ENCODE results near the gene CDK5R1.
A peak's percentile ranks its signal among the peaks of the same experiment; 100 is the strongest.

The CDK5R1 gene

GRCh38 chr17:32445497-32445896 lies 41.3 kb upstream of the CDK5R1 start:
- Histone ChIP-seq H3K4me1 (ENCODE audit: insufficient read depth, low read length, poor library complexity, severe bottlenecking) (peaks cover 42% of the 10 kb centered on the region), H3K79me2 (ENCODE audit: insufficient read depth, low read length) (peaks cover 57% of the 10 kb centered on the region)

GRCh38 chr17:32445971-32446370 lies 40.8 kb upstream of the CDK5R1 start:
- no peak overlapping the region for H2AFZ ChIP-seq (ENCODE audit: low read length)
- peaks cover 4% of the 10 kb centered on the region for H3K27me3 ChIP-seq (ENCODE audit: insufficient read depth, low read length, poor library complexity, severe bottlenecking)
- no peak for TF ChIP-seq EZH2phosphoT487 (IDR thresholded peaks at IDR 0.05; ENCODE audit: borderline replicate concordance)
- TF ChIP-seq, protein P1, sequence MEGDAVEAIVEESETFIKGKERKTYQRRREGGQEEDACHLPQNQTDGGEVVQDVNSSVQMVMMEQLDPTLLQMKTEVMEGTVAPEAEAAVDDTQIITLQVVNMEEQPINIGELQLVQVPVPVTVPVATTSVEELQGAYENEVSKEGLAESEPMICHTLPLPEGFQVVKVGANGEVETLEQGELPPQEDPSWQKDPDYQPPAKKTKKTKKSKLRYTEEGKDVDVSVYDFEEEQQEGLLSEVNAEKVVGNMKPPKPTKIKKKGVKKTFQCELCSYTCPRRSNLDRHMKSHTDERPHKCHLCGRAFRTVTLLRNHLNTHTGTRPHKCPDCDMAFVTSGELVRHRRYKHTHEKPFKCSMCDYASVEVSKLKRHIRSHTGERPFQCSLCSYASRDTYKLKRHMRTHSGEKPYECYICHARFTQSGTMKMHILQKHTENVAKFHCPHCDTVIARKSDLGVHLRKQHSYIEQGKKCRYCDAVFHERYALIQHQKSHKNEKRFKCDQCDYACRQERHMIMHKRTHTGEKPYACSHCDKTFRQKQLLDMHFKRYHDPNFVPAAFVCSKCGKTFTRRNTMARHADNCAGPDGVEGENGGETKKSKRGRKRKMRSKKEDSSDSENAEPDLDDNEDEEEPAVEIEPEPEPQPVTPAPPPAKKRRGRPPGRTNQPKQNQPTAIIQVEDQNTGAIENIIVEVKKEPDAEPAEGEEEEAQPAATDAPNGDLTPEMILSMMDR (conservative IDR thresholded peaks at IDR 0.05; ENCODE audit: low read length), result no peak
- peaks cover 20% of the 10 kb centered on the region for H3K36me3 ChIP-seq (ENCODE audit: insufficient read depth, low read length)
- peak overlapping the region; percentile 95 for H3K4me3 ChIP-seq (ENCODE audit: low read length, poor library complexity, severe bottlenecking)
- H3K79me2 ChIP-seq (ENCODE audit: insufficient read depth, low read length), result peaks cover 62% of the 10 kb centered on the region
- no peaks in the 10 kb centered on the region for H3F3A ChIP-seq (ENCODE audit: low read depth)
- H3K9ac ChIP-seq (ENCODE audit: low read depth, low read length, poor library complexity, severe bottlenecking), result peak overlapping the region; percentile 96
- H3K4me1 ChIP-seq (ENCODE audit: insufficient read depth, low read length, poor library complexity, severe bottlenecking), result peaks cover 45% of the 10 kb centered on the region
- peaks cover 45% of the 10 kb centered on the region for H4K20me1 ChIP-seq (ENCODE audit: insufficient read depth, low read length, poor library complexity, severe bottlenecking)
- no peaks in the 10 kb centered on the region for H3K9me3 ChIP-seq (ENCODE audit: insufficient read depth, low read depth, low read length)
- peak overlapping the region; percentile 80 for H3K4me2 ChIP-seq (ENCODE audit: low read depth, low read length, poor library complexity, severe bottlenecking)
- no peaks in the 10 kb centered on the region for H3K9me2 ChIP-seq (replicated peaks; ENCODE audit: low read depth, low read length)

More at GRCh38 chr17:32445497-32445896, 41.3 kb upstream of the CDK5R1 start:
- Histone ChIP-seq H3K4me3 (ENCODE audit: low read length, poor library complexity, severe bottlenecking) (peak overlapping the region; percentile 95), H3K9me3 (ENCODE audit: insufficient read depth, low read depth, low read length) (no peaks in the 10 kb centered on the region), H4K20me1 (ENCODE audit: insufficient read depth, low read length, poor library complexity, severe bottlenecking) (peaks cover 42% of the 10 kb centered on the region), H3K4me2 (ENCODE audit: low read depth, low read length, poor library complexity, severe bottlenecking) (peak overlapping the region; percentile 80), H3K9ac (ENCODE audit: low read depth, low read length, poor library complexity, severe bottlenecking) (peak overlapping the region; percentile 96), H3F3A (ENCODE audit: low read depth) (no peaks in the 10 kb centered on the region), H2AFZ (ENCODE audit: low read length) (no peak overlapping the region), H3K27me3 (ENCODE audit: insufficient read depth, low read length, poor library complexity, severe bottlenecking) (peaks cover 4% of the 10 kb centered on the region), H3K9me2 (replicated peaks; ENCODE audit: low read depth, low read length) (no peaks in the 10 kb centered on the region), H3K36me3 (ENCODE audit: insufficient read depth, low read length) (peaks cover 16% of the 10 kb centered on the region)
- TF ChIP-seq EZH2phosphoT487 (IDR thresholded peaks at IDR 0.05; ENCODE audit: borderline replicate concordance), result no peak
- TF ChIP-seq, protein P1 (conservative IDR thresholded peaks at IDR 0.05; ENCODE audit: low read length), result no peak

DNA sequence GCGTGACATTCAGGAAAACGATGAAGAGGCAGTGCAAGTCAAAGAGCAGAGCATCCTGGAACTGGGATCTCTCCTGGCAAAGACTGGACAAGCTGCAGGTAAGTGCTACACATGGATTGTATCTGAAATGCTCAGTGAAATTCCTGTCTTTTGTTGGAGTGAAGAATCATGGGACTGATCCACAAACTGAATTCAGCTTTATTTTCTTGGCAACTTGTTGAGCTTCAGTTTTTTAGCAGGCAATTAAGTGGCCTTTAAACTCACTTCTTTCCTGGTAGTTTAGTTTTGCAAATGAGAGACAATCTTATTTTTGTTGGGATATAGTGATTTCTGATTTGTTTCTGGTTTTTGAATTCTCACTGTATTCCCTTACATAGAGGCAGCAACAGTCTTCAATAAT lies 39.8 kb upstream of the CDK5R1 start:
- peaks cover 50% of the 10 kb centered on the region for H4K20me1 ChIP-seq (ENCODE audit: insufficient read depth, low read length, poor library complexity, severe bottlenecking)
- H3K27me3 ChIP-seq (ENCODE audit: insufficient read depth, low read length, poor library complexity, severe bottlenecking), result peaks cover 4% of the 10 kb centered on the region
- peak overlapping the region; percentile 96 for H3K9ac ChIP-seq (ENCODE audit: low read depth, low read length, poor library complexity, severe bottlenecking)
- peak overlapping the region; percentile 80 for H3K4me2 ChIP-seq (ENCODE audit: low read depth, low read length, poor library complexity, severe bottlenecking)
- no peaks in the 10 kb centered on the region for H3K9me3 ChIP-seq (ENCODE audit: insufficient read depth, low read depth, low read length)
- no peaks in the 10 kb centered on the region for H3F3A ChIP-seq (ENCODE audit: low read depth)
- TF ChIP-seq, protein P1 (conservative IDR thresholded peaks at IDR 0.05; ENCODE audit: low read length), result no peak
- no peak for TF ChIP-seq EZH2phosphoT487 (IDR thresholded peaks at IDR 0.05; ENCODE audit: borderline replicate concordance)
- peaks cover 30% of the 10 kb centered on the region for H3K36me3 ChIP-seq (ENCODE audit: insufficient read depth, low read length)
- no peaks in the 10 kb centered on the region for H3K9me2 ChIP-seq (replicated peaks; ENCODE audit: low read depth, low read length)
- no peak overlapping the region for H2AFZ ChIP-seq (ENCODE audit: low read length)
- H3K79me2 ChIP-seq (ENCODE audit: insufficient read depth, low read length), result peaks cover 71% of the 10 kb centered on the region
- peak overlapping the region; percentile 95 for H3K4me3 ChIP-seq (ENCODE audit: low read length, poor library complexity, severe bottlenecking)
- peaks cover 45% of the 10 kb centered on the region for H3K4me1 ChIP-seq (ENCODE audit: insufficient read depth, low read length, poor library complexity, severe bottlenecking)
